Measurements from ENCODE around the gene RUNX1. TPM values are rescaled to one million over a fixed set of nuclear protein-coding genes. Genes with fewer than 3 reads are reported as not detected.

RUNX1 gene
- total RNA-seq, 1 donor from 2014 or later, result 0.47 TPM

GRCh38 chr21:34838956-34839820, 209.9 kb downstream of the RUNX1 start:
- peaks cover 3% of the 10 kb centered on the region for H3K4me1 Mint-ChIP-seq (ENCODE audit: low read depth, unreplicated experiment)
- no peaks in the 10 kb centered on the region for H3K36me3 Mint-ChIP-seq (ENCODE audit: unreplicated experiment)
- DNase-seq, result no peak
- H3K27ac Mint-ChIP-seq (ENCODE audit: unreplicated experiment), result no peak overlapping the region
- peaks cover 2% of the 10 kb centered on the region for H3K27me3 Mint-ChIP-seq (ENCODE audit: unreplicated experiment)
- H3K9me3 Mint-ChIP-seq (ENCODE audit: unreplicated experiment), result peaks cover 4% of the 10 kb centered on the region
- H3K4me3 Mint-ChIP-seq (ENCODE audit: unreplicated experiment), result no peak overlapping the region
- no peak for TF ChIP-seq CTCF (IDR thresholded peaks at IDR 0.05; ENCODE audit: partially characterized antibody, unreplicated experiment)

DNA sequence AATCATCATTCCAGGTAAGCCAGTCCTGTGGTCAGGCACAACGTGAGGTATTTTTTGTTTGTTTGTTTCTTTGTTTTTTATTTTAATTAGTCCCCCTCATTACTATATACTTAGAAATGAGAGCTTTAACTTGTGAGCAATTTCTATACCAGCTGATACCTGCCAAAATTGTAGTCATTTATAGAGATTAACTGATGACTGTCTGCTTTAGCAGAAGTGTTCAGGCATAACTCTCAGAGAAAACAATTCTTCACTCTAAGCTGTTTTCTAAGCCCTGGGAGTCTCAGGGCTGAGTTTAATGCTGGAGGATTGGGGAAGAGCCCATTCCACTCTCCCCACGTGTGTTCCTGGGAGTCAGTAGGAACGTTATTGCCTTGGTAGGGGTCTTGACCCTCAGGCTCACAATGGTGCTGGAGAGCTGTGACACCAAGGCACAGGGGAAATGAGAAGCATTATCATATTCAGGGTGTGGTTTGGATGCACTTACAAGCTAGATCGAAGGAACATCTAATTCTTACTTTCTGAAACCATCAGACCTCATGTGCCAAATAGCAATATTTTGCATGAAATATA, 212.1 kb downstream of the RUNX1 start:
- Mint-ChIP-seq H3K27me3 (ENCODE audit: unreplicated experiment) (peaks cover 2% of the 10 kb centered on the region), H3K9me3 (ENCODE audit: unreplicated experiment) (no peaks in the 10 kb centered on the region), H3K27ac (ENCODE audit: unreplicated experiment) (no peak overlapping the region), H3K4me1 (ENCODE audit: low read depth, unreplicated experiment) (no peaks in the 10 kb centered on the region), H3K36me3 (ENCODE audit: unreplicated experiment) (no peaks in the 10 kb centered on the region), H3K4me3 (ENCODE audit: unreplicated experiment) (no peak overlapping the region)
- TF ChIP-seq CTCF (IDR thresholded peaks at IDR 0.05; ENCODE audit: partially characterized antibody, unreplicated experiment), result no peak
- DNase-seq, result no peak

- H3K27ac Mint-ChIP-seq (ENCODE audit: unreplicated experiment), result no peak overlapping the region
- no peak for DNase-seq
- no peaks in the 10 kb centered on the region for H3K36me3 Mint-ChIP-seq (ENCODE audit: unreplicated experiment)
- no peaks in the 10 kb centered on the region for H3K27me3 Mint-ChIP-seq (ENCODE audit: unreplicated experiment)
- no peak for TF ChIP-seq CTCF (IDR thresholded peaks at IDR 0.05; ENCODE audit: partially characterized antibody, unreplicated experiment)
- no peak overlapping the region for H3K4me3 Mint-ChIP-seq (ENCODE audit: unreplicated experiment)
- H3K9me3 Mint-ChIP-seq (ENCODE audit: unreplicated experiment), result no peaks in the 10 kb centered on the region
- H3K4me1 Mint-ChIP-seq (ENCODE audit: low read depth, unreplicated experiment), result no peaks in the 10 kb centered on the region
Observed at GRCh38 chr21:34836103-34836932, 212.8 kb downstream of the RUNX1 start.

- no peak for DNase-seq
- Mint-ChIP-seq H3K27ac (ENCODE audit: unreplicated experiment) (no peak overlapping the region), H3K27me3 (ENCODE audit: unreplicated experiment) (no peaks in the 10 kb centered on the region), H3K36me3 (ENCODE audit: unreplicated experiment) (no peaks in the 10 kb centered on the region), H3K4me3 (ENCODE audit: unreplicated experiment) (no peak overlapping the region), H3K4me1 (ENCODE audit: low read depth, unreplicated experiment) (no peaks in the 10 kb centered on the region), H3K9me3 (ENCODE audit: unreplicated experiment) (no peaks in the 10 kb centered on the region)
- no peak for TF ChIP-seq CTCF (IDR thresholded peaks at IDR 0.05; ENCODE audit: partially characterized antibody, unreplicated experiment)
Observed at GRCh38 chr21:34835526-34835925, 213.6 kb downstream of the RUNX1 start.

All from glutamatergic neuron (in vitro differentiated cells).